Sigmoid colon (tissue), 7 donors: ENCODE results near the gene MACROD2. TPM values are rescaled to one million over a fixed set of nuclear protein-coding genes. Genes with fewer than 3 reads are reported as not detected.
"Not testable (repeated sequence)": the region's sequence is repeated elsewhere in the genome, so short reads cannot be mapped to it uniquely, and the experiment has no call there.

Experiments
- DNase-seq: peaks from one replicate; pipeline ENCODE4 v3.0.0-alpha.2; 2019
- H3K27ac ChIP-seq, 4 donors: fragments of 200-600 bp; sonication (generic); one replicate each; pipeline ENCODE4 v1.5.1; 2016 to 2019; ENCODE audit warnings: mild to moderate bottlenecking in 1 of 4
- H3K27me3 ChIP-seq, 3 donors: fragments of 200-600 bp; sonication (generic); one replicate each; pipeline ENCODE4 v1.5.1; 2019; ENCODE audit warnings: mild to moderate bottlenecking in 1 of 3
- H3K36me3 ChIP-seq, 4 donors: fragments of 200-600 bp; sonication (generic); one replicate each; pipeline ENCODE4 v1.5.1; 2016 to 2019
- H3K4me1 ChIP-seq, 4 donors: fragments of 200-600 bp; sonication (generic); one replicate each; pipeline ENCODE4 v1.5.1; 2017 to 2019
- H3K4me3 ChIP-seq, 4 donors: fragments of 200-600 bp; sonication (generic); one replicate each; pipeline ENCODE4 v1.5.1; 2017 to 2019; ENCODE audit warnings: mild to moderate bottlenecking in 2 of 4, moderate library complexity in 1 of 4
- H3K9me3 ChIP-seq, 4 donors: fragments of 200-600 bp in 3 of 4; sonication (generic) in 3 of 4; one replicate each; pipeline versions ENCODE4 v1.5.1 to v1.6.1; 2013 to 2019
- EP300 ChIP-seq, 4 donors: sonication (generic); formaldehyde crosslinking; IDR thresholded peaks; one replicate each; pipeline ENCODE4 v1.6.1; 2017; ENCODE audit warnings: antibody characterized with exemption in 4 of 4
- POLR2A ChIP-seq, 2 donors: fragments of 450-650 bp; IDR thresholded peaks; one replicate each; pipeline ENCODE4 v1.6.1; 2016; ENCODE audit warnings: antibody characterized with exemption in 2 of 2, mild to moderate bottlenecking in 2 of 2, moderate library complexity in 2 of 2
- POLR2AphosphoS5 ChIP-seq, 4 donors: sonication (generic); formaldehyde crosslinking; IDR thresholded peaks; one replicate each; pipeline ENCODE4 v1.6.1; 2017; ENCODE audit warnings: antibody characterized with exemption in 4 of 4
- WGBS, 2 donors: extraction: QIAGEN DNeasy Blood & Tissue Kit; methylation state at CpG; one replicate each; pipeline ENCODE4 v1.1.7; 2013; 5-methylcytosine and 5-hydroxymethylcytosine counted together
- intact Hi-C: fragments of 100-400 bp; cut with DNase I; formaldehyde crosslinking; loops from one replicate; pipeline ENCODE4 v1.15.1; 2023
- polyA plus RNA-seq, 3 donors: library from polyadenylated mRNA; stranded (reverse); fragments of 200-250 nt; gene quantifications; one replicate each; pipeline ENCODE4 v1.2.3, GENCODE V29; 2013
- total RNA-seq, 4 donors: library from RNA; depleted of rRNA; stranded (reverse); fragments of >200 nt; gene quantifications; one replicate each; pipeline ENCODE4 v1.1.0, GENCODE V29; 2016
- TF ChIP-seq, protein P1 (sequence below), 4 experiments: fragments of 450-650 bp in 3 of 4; fragments of 200-600 bp in 1 of 4; IDR thresholded peaks; one replicate each; pipeline ENCODE4 v1.5.1; 2016 to 2019; ENCODE audit warnings: antibody characterized with exemption in 4 of 4, mild to moderate bottlenecking in 3 of 4, moderate library complexity in 2 of 4
- donor health status: healthy with polysubstance abuse.
- donor health status: Bipolar disorder and iron deficiency.
- donor health status: healthy.

The MACROD2 gene
- total and polyA plus RNA-seq, 7 donors, result 1.2 to 22.4 (median 5.8) TPM

DNA sequence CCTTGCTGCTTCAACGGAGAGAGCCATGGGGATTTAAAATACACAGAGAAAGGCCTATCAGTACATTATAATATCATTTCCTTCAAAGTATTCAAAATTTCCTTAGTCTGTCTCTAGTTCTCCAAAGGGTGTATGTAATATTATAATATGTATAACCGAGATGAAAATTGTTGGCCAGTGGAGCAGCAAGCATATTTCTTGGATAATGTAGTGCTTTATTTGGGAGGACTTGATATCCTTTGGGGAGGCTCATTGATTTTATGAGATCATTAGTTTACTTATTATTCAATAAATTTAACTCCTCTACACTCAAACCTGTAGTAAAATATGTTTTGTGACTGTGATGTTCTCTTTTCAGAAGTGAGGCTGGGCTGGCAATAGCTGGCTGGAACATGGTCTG lies 1145.0 kb downstream of the MACROD2 start:
- whole genome bisulfite sequencing, 2 donors, result 77 to 79% methylated on average over 2 of the region's 2 CpGs
- Histone ChIP-seq H3K27ac (no peak overlapping the region), H3K36me3 (no peaks in the 10 kb centered on the region), H3K4me1 (peaks cover 0 to 6% (median 0%) of the 10 kb centered on the region in 4 donors), H3K27me3 (no peaks in the 10 kb centered on the region), H3K4me3 (no peak overlapping the region), H3K9me3 (no peaks in the 10 kb centered on the region)
- intact Hi-C loops, result no loop called here
- TF ChIP-seq, protein P1, sequence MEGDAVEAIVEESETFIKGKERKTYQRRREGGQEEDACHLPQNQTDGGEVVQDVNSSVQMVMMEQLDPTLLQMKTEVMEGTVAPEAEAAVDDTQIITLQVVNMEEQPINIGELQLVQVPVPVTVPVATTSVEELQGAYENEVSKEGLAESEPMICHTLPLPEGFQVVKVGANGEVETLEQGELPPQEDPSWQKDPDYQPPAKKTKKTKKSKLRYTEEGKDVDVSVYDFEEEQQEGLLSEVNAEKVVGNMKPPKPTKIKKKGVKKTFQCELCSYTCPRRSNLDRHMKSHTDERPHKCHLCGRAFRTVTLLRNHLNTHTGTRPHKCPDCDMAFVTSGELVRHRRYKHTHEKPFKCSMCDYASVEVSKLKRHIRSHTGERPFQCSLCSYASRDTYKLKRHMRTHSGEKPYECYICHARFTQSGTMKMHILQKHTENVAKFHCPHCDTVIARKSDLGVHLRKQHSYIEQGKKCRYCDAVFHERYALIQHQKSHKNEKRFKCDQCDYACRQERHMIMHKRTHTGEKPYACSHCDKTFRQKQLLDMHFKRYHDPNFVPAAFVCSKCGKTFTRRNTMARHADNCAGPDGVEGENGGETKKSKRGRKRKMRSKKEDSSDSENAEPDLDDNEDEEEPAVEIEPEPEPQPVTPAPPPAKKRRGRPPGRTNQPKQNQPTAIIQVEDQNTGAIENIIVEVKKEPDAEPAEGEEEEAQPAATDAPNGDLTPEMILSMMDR (IDR thresholded peaks at IDR 0.05), result no peak
- no peak for TF ChIP-seq POLR2A (IDR thresholded peaks at IDR 0.05)
- no peak for DNase-seq

DNA sequence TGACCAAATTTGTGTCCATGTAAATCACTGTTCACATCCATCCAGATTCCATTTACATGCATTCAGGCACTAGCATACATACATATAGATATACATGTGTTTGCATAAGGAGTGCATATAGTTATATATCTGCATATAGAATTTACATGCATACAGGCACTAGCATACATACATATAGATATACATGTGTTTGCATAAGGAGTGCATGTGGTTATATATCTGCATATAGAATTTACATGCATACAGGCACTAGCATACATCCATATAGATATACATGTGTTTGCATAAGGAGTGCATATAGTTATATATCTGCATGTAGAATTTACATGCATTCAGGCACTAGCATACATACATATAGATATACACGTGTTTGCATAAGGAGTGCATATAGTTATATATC lies 1145.6 kb downstream of the MACROD2 start:
- H3K4me3 ChIP-seq, H3K4me1 ChIP-seq, intact Hi-C loops, H3K27me3 ChIP-seq, H3K9me3 ChIP-seq, H3K27ac ChIP-seq, DNase-seq, H3K36me3 ChIP-seq: not testable (repeated sequence)
- WGBS, 2 donors, result 88 to 96% methylated on average over 1 of the region's 1 CpG

DNA sequence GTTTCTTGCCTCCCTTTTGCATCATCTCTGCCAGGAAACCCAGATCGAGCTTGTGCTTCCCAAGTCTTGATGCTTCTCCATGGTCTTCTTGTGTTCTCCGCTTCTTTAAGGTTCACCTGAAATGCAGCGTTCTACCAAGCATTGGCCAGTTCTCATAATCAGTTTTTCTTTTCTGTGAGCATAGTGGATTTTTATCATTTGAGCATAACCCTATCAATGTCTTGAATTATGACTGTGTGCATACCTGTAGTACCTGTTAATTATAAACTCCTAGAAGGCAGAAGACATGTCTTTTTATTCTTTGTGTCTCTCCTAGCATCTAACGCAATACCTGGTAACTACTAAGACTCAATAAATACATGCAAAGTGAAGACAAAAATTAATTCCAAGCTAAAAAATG lies 1146.5 kb downstream of the MACROD2 start:
- peaks cover 0 to 6% (median 0%) of the 10 kb centered on the region in 4 donors for H3K4me1 ChIP-seq
- H3K9me3 ChIP-seq, result no peaks in the 10 kb centered on the region
- intact Hi-C loops, result no loop called here
- WGBS, 2 donors, result 58 to 79% methylated on average over 4 of the region's 4 CpGs
- H3K27me3 ChIP-seq, result no peaks in the 10 kb centered on the region
- no peak for DNase-seq
- no peaks in the 10 kb centered on the region for H3K36me3 ChIP-seq
- H3K27ac ChIP-seq, result no peak overlapping the region
- TF ChIP-seq POLR2AphosphoS5 (IDR thresholded peaks at IDR 0.05), result no peak
- TF ChIP-seq EP300 (IDR thresholded peaks at IDR 0.05), result no peak
- TF ChIP-seq, protein P1 (IDR thresholded peaks at IDR 0.05), result no peak
- no peak for TF ChIP-seq POLR2A (IDR thresholded peaks at IDR 0.05)
- H3K4me3 ChIP-seq, result no peak overlapping the region

DNA sequence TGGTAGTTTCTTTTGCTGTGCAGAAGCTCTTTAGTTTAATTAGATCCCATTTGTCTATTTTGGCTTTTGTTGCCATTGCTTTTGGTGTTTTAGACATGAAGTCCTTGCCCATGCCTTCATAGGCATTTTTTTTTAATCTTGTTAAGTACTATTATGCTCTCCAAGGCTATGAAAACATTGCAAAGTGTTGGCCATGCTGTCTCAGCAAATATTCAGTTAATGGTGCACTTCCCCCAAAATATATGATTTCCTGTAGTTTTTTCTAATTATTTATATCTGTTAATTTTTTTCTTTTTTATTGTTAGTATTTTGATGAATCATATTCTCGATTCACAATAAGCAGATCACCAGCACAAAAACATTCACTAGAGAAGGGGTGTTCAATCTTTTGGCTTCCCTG lies 1148.2 kb downstream of the MACROD2 start:
- intact Hi-C loops, result no loop called here
- H3K4me3 ChIP-seq, result no peak overlapping the region
- TF ChIP-seq, protein P1 (IDR thresholded peaks at IDR 0.05), result no peak
- H3K4me1 ChIP-seq, result peaks cover 0 to 6% (median 0%) of the 10 kb centered on the region in 4 donors
- H3K27me3 ChIP-seq, result no peaks in the 10 kb centered on the region
- WGBS, 2 donors, result 84 to 95% methylated on average over 1 of the region's 1 CpG
- H3K27ac ChIP-seq, result no peak overlapping the region
- no peak for DNase-seq
- no peaks in the 10 kb centered on the region for H3K36me3 ChIP-seq
- no peaks in the 10 kb centered on the region for H3K9me3 ChIP-seq

DNA sequence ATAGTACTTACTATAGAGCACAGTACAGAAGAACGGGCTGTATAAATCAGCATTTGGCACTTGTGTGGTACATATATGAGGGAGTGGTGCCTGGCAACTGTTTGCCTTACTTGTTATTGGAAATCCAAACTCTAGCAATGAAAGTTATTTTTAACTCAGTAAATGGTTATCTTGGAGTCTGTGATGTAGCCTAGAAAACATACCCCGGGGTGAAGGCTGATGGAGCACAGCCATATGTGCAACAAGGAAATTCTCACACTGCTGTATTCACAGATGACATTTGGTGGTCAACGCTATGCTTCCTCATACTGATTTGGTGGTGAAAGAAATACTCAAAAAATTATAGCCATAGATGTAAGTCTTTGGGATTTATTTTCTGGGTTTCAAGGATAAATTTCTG lies 1149.6 kb downstream of the MACROD2 start:
- DNase-seq, result no peak
- no peaks in the 10 kb centered on the region for H3K27me3 ChIP-seq
- TF ChIP-seq POLR2A (IDR thresholded peaks at IDR 0.05) (no peak), EP300 (IDR thresholded peaks at IDR 0.05) (no peak), POLR2AphosphoS5 (IDR thresholded peaks at IDR 0.05) (no peak)
- TF ChIP-seq, protein P1 (IDR thresholded peaks at IDR 0.05), result no peak
- WGBS, 2 donors, result 51 to 66% methylated on average over 3 of the region's 3 CpGs
- H3K4me1 ChIP-seq, result no peaks in the 10 kb centered on the region
- H3K4me3 ChIP-seq, result no peak overlapping the region
- H3K27ac ChIP-seq, result no peak overlapping the region
- H3K36me3 ChIP-seq, result no peaks in the 10 kb centered on the region
- intact Hi-C loops, result no loop called here
- H3K9me3 ChIP-seq, result no peaks in the 10 kb centered on the region
